Activated T-cell treated with anti-CD3 and anti-CD28 coated beads, Interleukin-2, amount 50 U/mL, for 4 hours (primary cell): ENCODE results near the gene FBXO4. TPM values are rescaled to one million over a fixed set of nuclear protein-coding genes. Genes with fewer than 3 reads are reported as not detected.
"Not testable (repeated sequence)": the region's sequence is repeated elsewhere in the genome, so short reads cannot be mapped to it uniquely, and the experiment has no call there.

ENCODE experiments used
- ATAC-seq, 2 donors: fragments of 200-7000 bp; cut with Tn5 transposase; one replicate each; pipeline ENCODE4 v1.10.0; 2021
- DNase-seq: peaks from one replicate; pipeline ENCODE4 v3.0.0-alpha.2; 2020
- H3K27me3 Mint-ChIP-seq: one replicate; pipeline ENCODE4 v1.8.0; 2021; ENCODE audit warnings: low read depth, mixed read lengths
- H3K36me3 Mint-ChIP-seq: one replicate; pipeline ENCODE4 v1.8.0; 2022; ENCODE audit warnings: mixed read lengths; ENCODE audit not compliant: insufficient read depth
- H3K4me1 Mint-ChIP-seq: one replicate; pipeline ENCODE4 v1.8.0; 2021; ENCODE audit warnings: low read depth, mixed read lengths
- H3K4me3 Mint-ChIP-seq: one replicate; pipeline ENCODE4 v1.8.0; 2021; ENCODE audit warnings: mild to moderate bottlenecking, moderate library complexity, mixed read lengths
- H3K9me3 Mint-ChIP-seq: one replicate; pipeline ENCODE4 v1.8.0; 2021; ENCODE audit warnings: mixed read lengths
- total RNA-seq, 3 donors: library from RNA; stranded (reverse); gene quantifications; one replicate each; pipeline ENCODE4 v1.2.1, GENCODE V29; 2021

Gene FBXO4
- total RNA-seq, 3 donors from 2014 or later: 13.1 to 15.6 (median 13.7) TPM

DNA sequence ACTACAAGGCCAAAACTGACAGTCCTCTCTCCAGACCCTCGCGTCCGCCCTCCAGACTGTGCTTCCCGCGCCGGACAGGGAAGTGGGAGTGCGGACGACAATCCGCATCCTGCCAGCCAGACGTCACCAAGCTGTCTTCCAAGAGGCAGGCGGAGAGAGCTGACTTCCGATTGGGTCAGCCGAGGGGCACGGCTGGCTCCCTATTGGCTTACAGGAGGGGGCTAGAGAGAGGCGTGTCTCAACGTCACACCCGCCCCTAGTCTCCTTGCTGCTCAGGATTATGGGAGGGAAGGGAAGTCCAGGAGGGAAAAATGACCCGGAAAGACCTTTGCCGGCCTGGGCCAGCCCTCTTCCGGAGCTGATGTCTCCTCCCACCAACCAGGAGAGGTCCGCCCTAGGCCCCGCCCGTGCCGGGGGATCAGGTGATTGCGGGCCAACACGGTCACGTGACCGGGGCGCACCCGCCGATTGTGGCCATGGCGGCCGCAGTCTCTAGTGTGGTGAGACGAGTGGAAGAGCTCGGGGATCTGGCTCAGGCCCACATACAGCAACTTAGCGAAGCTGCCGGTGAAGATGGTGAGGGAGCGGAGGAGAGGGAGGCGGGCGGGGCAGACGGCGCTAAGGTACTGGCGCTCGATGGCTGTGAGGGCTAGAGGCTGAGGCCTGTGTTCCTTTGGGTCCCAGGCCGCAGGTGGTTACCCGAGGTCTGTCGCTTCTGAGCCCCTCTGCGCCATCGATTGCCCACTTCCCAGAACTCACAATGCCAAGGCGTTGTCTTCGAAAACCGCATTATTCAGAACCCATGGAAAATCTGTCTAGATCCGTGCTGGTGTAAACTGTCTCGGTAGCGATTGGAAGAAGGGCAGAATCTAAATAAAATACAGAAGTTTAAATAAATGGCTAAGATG lies 20.9 kb upstream of the FBXO4 start, which contains the start of gene RIMOC1:
RIMOC1 (plus strand) TSS at position 453 of the 908 bp plus-strand sequence; CDS start at position 477, 24 bp downstream.
- DNase-seq: peak; percentile 94
- no peaks in the 10 kb centered on the region for H3K9me3 Mint-ChIP-seq
- H3K4me3 Mint-ChIP-seq: peak within 1 kb of the TSS; percentile 95
- H3K36me3 Mint-ChIP-seq: peaks cover 12% of the 10 kb centered on the region
- H3K27me3 Mint-ChIP-seq: no peaks in the 10 kb centered on the region
- peaks cover 39% of the 10 kb centered on the region for H3K4me1 Mint-ChIP-seq
- ATAC-seq: peak; percentile 98 to 99

DNA sequence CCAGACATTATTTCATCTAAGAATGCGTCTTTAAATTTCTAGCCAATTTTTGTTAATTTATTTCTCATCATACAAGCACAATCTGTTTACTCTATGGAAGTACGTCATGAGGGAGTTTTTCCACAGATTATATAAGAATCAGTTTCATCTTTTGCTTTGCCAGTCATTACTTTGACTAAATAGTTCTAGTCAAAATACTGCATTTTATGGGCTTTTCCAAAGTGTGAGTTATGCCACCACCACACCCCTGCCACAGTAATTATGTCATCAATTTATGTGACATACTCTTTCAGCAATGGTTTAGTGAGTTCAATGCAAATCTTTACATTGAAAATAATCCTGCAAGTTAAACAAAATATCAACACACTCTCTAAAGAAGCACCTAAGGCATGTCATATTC lies 18.9 kb upstream of the FBXO4 start:
- Mint-ChIP-seq H3K4me1 (peaks cover 42% of the 10 kb centered on the region), H3K36me3 (peaks cover 21% of the 10 kb centered on the region), H3K4me3 (no peak overlapping the region), H3K27me3 (no peaks in the 10 kb centered on the region), H3K9me3 (no peaks in the 10 kb centered on the region)
- ATAC-seq (no peak), DNase-seq (no peak)

DNA sequence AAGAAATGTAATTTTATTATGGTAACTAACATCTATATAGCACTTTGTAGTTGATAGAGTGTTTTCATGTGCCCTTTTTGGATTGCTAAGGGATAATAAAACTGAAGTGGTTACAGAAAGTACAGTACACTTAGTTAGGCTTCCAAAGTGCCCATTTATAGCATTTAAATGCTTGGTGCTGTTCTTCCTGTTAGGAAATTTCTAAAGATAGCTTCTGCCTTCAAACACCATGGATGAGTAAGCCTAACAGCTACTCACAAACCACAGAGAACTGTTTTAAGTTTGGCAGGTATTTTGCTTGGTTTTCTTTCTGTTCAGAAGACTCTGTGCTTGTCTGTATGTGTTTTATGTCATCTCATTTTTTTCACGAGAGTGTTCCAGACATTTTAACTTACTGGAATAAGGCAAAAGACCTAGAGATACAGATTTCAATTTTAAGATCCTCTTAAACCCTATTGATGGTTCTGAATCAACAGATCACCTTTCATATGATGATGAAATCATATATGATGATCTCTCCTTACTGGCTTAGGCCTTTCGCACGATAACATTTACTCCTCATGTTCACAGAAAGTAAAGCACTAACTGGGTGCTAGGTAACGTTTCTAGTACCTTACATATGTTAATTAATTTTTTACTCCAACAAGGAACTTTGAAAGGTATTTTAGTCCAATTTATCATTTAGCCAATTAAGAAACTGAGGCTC lies 16.6 kb upstream of the FBXO4 start:
- Mint-ChIP-seq H3K4me3 (no peak overlapping the region), H3K4me1 (peaks cover 40% of the 10 kb centered on the region), H3K36me3 (peaks cover 37% of the 10 kb centered on the region), H3K9me3 (no peaks in the 10 kb centered on the region), H3K27me3 (no peaks in the 10 kb centered on the region)
- ATAC-seq (no peak), DNase-seq (no peak)

DNA sequence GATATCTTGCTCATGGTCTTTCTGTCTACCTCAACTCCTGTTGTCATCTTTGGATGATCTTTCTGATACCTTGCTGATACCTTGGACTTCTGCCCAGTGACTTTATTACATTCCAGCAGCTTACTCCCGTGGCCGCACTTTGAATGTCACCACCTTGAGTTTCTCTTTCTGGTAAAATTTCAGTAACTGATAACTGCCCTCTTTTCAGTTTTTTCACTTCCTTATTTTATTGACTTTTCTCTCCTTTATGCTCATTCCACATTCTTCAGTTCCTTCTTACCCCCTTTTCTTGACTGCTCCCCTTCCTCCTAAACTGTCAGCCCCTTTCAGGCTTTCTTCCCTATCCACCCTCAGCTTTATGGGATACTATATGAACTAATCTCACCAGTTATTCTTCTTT lies 7.0 kb upstream of the FBXO4 start:
- no peak for DNase-seq
- peaks cover 51% of the 10 kb centered on the region for H3K36me3 Mint-ChIP-seq
- no peaks in the 10 kb centered on the region for H3K27me3 Mint-ChIP-seq

DNA sequence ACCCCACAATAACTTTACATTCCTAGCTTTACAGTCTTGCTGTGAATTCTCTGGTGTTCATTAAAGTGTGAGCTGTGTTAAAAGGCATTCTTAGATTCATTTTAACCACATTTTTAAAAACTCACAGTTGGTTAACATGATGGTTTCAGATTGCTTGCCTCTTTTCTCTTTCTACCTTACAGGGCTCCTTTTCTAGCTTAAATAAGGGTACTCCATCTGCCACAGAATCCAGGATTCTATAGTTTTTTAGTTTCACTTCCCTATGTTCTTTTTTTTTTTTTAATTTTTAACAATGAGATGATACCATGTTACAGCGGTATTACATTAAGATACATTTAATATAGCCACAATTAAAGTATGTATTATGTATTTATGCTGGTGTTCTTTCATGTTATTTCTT lies 3.9 kb upstream of the FBXO4 start:
- Mint-ChIP-seq H3K27me3 (no peaks in the 10 kb centered on the region), H3K4me3 (no peak overlapping the region), H3K4me1 (peaks cover 12% of the 10 kb centered on the region), H3K36me3 (peaks cover 34% of the 10 kb centered on the region), H3K9me3 (no peaks in the 10 kb centered on the region)
- DNase-seq (no peak), ATAC-seq (no peak)

More for the DNA sequence above, 7.0 kb upstream of the FBXO4 start:
- ATAC-seq: no peak
- Mint-ChIP-seq H3K4me1 (peaks cover 3% of the 10 kb centered on the region), H3K4me3 (no peak overlapping the region), H3K9me3 (no peaks in the 10 kb centered on the region)

DNA sequence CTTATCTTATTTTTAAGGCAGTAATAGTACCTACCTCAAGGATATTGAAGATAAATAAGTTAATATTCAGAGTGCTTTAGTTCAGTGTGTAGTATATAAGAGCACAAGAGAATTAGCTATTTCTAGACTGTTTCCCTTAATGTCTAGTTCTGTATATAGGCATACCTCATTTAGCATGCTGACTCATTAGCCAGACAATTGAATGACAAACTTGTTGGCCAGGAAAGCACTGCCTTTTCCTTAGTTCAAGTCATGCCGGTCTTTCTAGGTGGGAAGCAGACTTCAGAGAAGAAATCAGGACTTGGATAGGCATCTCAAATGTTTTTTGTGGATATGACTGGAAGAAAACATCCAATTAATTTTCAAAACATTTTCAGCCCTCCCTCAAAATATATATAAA lies 3.2 kb upstream of the FBXO4 start:
- Mint-ChIP-seq H3K4me1 (peaks cover 16% of the 10 kb centered on the region), H3K36me3 (peaks cover 33% of the 10 kb centered on the region), H3K9me3 (no peaks in the 10 kb centered on the region), H3K27me3 (no peaks in the 10 kb centered on the region), H3K4me3 (no peak overlapping the region)
- DNase-seq (no peak), ATAC-seq (no peak)

DNA sequence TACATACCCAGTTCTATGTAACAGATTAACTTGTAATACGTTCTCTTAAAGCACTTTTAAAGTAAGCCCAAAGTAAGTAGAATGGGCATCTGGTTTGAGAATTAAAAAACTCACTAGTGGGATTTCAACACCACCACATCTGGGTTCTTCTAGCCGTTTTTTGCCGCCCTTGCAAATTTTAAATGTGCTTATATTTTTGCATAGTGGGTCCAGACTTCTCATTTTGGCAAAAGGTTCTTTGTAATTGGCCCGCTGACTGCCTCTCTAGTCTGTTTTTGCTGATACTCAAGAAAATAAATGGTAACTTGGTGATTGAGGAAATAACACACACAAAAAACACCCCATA lies 582 bp upstream of the FBXO4 start:
- Mint-ChIP-seq H3K9me3 (no peaks in the 10 kb centered on the region), H3K36me3 (peaks cover 17% of the 10 kb centered on the region), H3K4me3 (peak overlapping the region; percentile 93)

DNA sequence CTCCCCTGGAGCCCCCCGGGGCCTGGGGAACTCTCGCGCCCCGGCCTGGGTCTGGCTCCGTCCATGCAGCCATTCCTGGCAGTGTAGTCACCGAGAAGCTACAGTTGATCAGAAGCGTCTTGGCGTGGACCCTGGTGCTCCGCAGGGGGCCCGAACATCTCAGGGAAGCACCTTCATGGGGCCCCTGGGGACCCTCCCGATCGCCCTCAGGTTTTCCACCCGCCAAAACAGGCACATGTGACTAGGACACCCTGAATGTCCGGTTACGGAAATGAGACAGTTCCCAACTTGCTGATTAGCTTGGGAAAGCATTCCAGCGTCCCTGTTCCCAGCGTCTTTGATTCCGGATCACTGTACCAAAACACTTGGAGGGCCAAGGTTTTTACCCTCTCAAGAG lies 472 bp downstream of the FBXO4 start:
- Mint-ChIP-seq H3K4me3 (peak overlapping the region; percentile 93), H3K4me1 (peaks cover 19% of the 10 kb centered on the region), H3K27me3 (no peaks in the 10 kb centered on the region), H3K9me3 (no peaks in the 10 kb centered on the region), H3K36me3 (peaks cover 11% of the 10 kb centered on the region)
- ATAC-seq (peak in 1 of 2 donors; percentile 37), DNase-seq (no peak)

More for the DNA sequence above, 582 bp upstream of the FBXO4 start:
- H3K27me3 Mint-ChIP-seq: no peaks in the 10 kb centered on the region
- no peak for DNase-seq
- ATAC-seq: no peak
- H3K4me1 Mint-ChIP-seq: peaks cover 19% of the 10 kb centered on the region

DNA sequence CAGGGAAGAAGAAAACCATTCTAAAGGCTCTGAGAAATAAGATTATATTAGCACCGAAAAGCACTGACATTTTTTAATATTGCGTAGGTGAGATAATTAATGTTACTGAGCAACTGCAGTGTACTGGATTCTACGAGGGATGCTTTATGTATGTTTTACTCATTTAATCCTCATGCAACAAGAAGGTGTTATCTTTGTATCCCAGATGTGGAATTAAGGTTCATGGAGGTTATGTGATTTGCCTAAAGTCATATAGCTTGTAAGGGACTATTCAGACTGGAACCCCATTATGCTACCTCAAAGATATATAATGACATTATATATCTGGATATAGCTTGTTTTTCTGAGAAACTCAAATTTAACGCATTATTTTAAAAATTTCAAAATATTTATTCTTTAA lies 2.5 kb downstream of the FBXO4 start:
- H3K4me3 Mint-ChIP-seq: no peak overlapping the region
- H3K9me3 Mint-ChIP-seq: no peaks in the 10 kb centered on the region
- ATAC-seq (no peak), DNase-seq (no peak)
- H3K4me1 Mint-ChIP-seq: peaks cover 19% of the 10 kb centered on the region
- peaks cover 18% of the 10 kb centered on the region for H3K36me3 Mint-ChIP-seq
- no peaks in the 10 kb centered on the region for H3K27me3 Mint-ChIP-seq

DNA sequence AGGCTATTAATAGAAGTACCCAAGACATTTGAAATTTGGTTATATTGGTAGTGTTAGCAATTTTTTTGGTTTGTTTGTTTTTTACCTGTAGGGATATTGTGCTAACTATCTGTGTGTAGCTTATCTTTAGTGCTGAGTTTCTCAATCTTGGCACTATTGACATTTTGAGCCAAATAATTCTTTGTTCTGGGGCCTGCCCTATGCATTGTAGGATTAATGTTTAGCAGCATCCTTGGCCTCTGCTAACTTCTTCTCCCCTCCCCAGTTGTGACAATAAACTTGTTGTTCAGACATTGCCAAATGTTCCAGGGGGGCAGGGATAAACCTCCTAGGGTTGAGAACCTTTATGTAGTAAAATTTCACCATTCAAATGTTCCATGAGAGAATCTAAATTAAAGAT lies 4.0 kb downstream of the FBXO4 start:
- Mint-ChIP-seq H3K27me3 (no peaks in the 10 kb centered on the region), H3K4me3 (no peak overlapping the region), H3K9me3 (no peaks in the 10 kb centered on the region), H3K4me1 (peaks cover 19% of the 10 kb centered on the region), H3K36me3 (peaks cover 23% of the 10 kb centered on the region)
- no peak for DNase-seq
- ATAC-seq: no peak

DNA sequence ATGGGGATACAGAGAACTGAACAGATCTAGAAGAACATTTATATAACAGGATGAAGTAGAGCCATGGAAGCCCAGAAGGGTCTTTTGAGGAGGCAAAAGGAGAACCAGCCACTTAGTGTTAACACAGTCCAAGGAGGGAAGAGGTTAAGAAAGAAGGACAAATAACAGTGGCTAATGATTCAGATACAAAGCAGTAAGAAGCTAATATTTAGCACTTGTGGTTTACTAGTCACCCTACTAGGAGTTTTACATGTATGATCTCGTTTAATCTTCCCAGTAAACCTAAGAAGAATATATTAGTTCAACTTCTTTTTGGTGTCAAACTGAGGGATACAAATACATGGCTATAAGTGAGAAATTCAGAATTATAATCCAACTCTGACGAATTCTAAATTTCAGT lies 7.7 kb downstream of the FBXO4 start:
- Mint-ChIP-seq H3K4me3 (no peak overlapping the region), H3K4me1 (no peaks in the 10 kb centered on the region), H3K36me3 (peaks cover 37% of the 10 kb centered on the region), H3K27me3 (no peaks in the 10 kb centered on the region), H3K9me3 (no peaks in the 10 kb centered on the region)
- ATAC-seq (no peak), DNase-seq (no peak)

DNA sequence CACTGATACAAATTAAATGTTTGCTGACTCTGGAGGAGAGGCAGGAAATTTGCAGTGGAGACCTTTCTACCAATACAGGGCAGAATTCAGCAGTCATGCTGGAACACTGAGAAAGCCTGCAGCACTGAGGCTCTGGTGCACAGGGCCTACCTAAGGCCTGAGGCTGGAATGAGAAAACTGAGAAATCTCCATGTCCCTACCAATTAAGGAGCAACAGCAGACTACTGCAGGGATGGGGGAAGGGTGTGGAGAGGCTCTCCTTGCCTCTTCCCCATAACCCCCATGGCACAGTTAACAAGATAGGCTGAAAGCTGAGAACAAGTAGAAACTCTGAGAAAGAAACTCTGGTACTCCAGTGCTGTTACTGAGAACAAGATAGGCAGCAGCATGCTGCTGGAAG lies 10.5 kb downstream of the FBXO4 start:
- no peaks in the 10 kb centered on the region for H3K9me3 Mint-ChIP-seq
- ATAC-seq (no peak), DNase-seq (no peak)
- H3K4me1 Mint-ChIP-seq: no peaks in the 10 kb centered on the region
- H3K27me3 Mint-ChIP-seq: no peaks in the 10 kb centered on the region
- peaks cover 38% of the 10 kb centered on the region for H3K36me3 Mint-ChIP-seq
- no peak overlapping the region for H3K4me3 Mint-ChIP-seq

DNA sequence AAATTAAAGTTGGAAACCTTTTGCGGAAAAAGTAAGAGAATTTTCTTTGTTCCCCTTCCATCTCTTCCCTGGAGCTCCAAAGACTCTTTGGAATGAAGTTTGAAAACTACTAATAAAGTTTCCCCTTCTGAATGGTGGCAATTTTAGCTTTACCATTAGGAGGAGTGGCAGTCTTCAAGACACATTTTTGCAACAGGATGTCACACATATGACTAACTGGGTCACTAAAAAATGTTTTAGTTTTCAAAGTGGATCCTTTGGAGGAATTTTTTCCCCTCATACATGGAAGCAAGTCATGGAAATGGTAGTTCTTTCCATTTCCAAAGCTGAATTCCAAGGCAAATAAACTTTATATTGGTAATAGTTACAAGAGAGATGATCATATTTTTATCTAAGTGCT lies 15.6 kb downstream of the FBXO4 start:
- ATAC-seq (no peak), DNase-seq (no peak)
- Mint-ChIP-seq H3K9me3 (no peaks in the 10 kb centered on the region), H3K4me3 (no peak overlapping the region), H3K4me1 (no peaks in the 10 kb centered on the region), H3K27me3 (no peaks in the 10 kb centered on the region), H3K36me3 (peaks cover 19% of the 10 kb centered on the region)

DNA sequence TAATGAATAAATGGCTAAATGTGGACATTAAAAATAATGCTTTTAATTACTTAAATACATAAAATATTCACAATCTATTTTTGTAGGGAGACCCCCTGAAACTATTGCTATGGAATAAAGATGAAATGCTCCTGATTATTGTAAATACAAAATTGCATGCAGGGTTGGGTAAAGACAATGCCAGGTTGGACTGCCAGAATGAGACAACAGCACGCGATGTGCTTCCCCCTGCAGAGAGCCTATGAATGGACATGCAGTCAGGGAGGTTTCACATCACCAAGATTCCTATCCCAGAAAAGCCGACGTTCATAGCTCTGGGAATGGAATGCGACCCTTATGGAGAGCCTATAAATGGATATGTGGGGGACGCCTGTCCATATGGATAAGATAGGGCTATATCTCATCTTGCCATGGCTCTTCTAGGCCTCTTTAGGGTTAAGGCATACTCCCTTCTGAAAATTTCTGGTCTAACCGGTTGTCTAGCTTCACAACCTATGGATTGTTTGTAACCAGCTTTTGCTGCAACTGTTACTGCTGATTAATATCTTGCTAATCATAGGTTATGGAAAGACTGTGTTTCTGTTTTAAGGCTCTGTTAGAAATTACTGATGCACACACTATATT lies 20.4 kb downstream of the FBXO4 start:
- ATAC-seq, H3K9me3 Mint-ChIP-seq: not testable (repeated sequence)

More for the DNA sequence above, 20.4 kb downstream of the FBXO4 start:
- not testable (repeated sequence) for H3K4me3 Mint-ChIP-seq, DNase-seq, H3K27me3 Mint-ChIP-seq, H3K36me3 Mint-ChIP-seq, H3K4me1 Mint-ChIP-seq
